Ovary (tissue), 9 donors: ENCODE measurements around the gene VPS41. TPM values are rescaled to one million over a fixed set of nuclear protein-coding genes. Genes with fewer than 3 reads are reported as not detected.

Source experiments
- DNase-seq, 5 donors: peaks; one replicate each; pipeline ENCODE4 v3.0.0-alpha.2; 2019 to 2020
- H3K27ac ChIP-seq, 2 donors: fragments of 200-600 bp; one replicate each; pipeline versions ENCODE4 v1.5.1 to v1.8.0; 2019 to 2022
- H3K27me3 ChIP-seq: fragments of 200-600 bp; one replicate; pipeline ENCODE4 v1.8.0; 2022
- H3K36me3 ChIP-seq: fragments of 200-600 bp; sonication (generic); one replicate; pipeline ENCODE4 v1.5.1; 2019
- H3K4me1 ChIP-seq: one replicate; pipeline ENCODE4 v1.8.1; 2013; ENCODE audit warnings: mild to moderate bottlenecking, moderate library complexity; ENCODE audit not compliant: insufficient read depth
- H3K4me3 ChIP-seq: fragments of 200-600 bp; sonication (generic); one replicate; pipeline ENCODE4 v1.5.1; 2017
- H3K9me3 ChIP-seq, 2 donors: fragments of 200-600 bp in 1 of 2; sonication (generic) in 1 of 2; one replicate each; pipeline versions ENCODE4 v1.5.1 to v1.8.1; 2013 to 2019; ENCODE audit warnings: mild to moderate bottlenecking in 1 of 2, moderate library complexity in 1 of 2
- EP300 ChIP-seq: sonication (generic); formaldehyde crosslinking; IDR thresholded peaks from one replicate; pipeline ENCODE4 v1.6.1; 2017; ENCODE audit warnings: antibody characterized with exemption
- POLR2A ChIP-seq: fragments of 450-650 bp; IDR thresholded peaks from one replicate; pipeline ENCODE4 v1.6.1; 2017; ENCODE audit warnings: antibody characterized with exemption, mild to moderate bottlenecking, moderate library complexity
- WGBS, 3 donors: extraction: QIAGEN DNeasy Blood & Tissue Kit in 1 of 3; methylation state at CpG; one replicate each; pipeline versions ENCODE4 v1.1.5 to v1.1.7; 2013 to 2017; 5-methylcytosine and 5-hydroxymethylcytosine counted together
- intact Hi-C, 4 donors: fragments of 100-400 bp; cut with DNase I; formaldehyde crosslinking; loops; one replicate each; pipeline versions ENCODE4 v1.11.0 to v1.15.1; 2022 to 2023
- polyA plus RNA-seq, 2 donors: library from polyadenylated mRNA; stranded (reverse); fragments of 200-250 nt in 1 of 2; fragments of 350-450 nt in 1 of 2; fragmentation: Illumina TruSeq in 1 of 2; extraction: RNeasy Lipid Tissue Mini Kit (QIAGEN cat#74804) in 1 of 2; gene quantifications; one replicate each; pipeline ENCODE4 v1.2.3, GENCODE V29; 2013 to 2014
- total RNA-seq, 7 donors: library from RNA; depleted of rRNA in 2 of 7; stranded (reverse); fragments of >200 nt in 2 of 7; fragmentation: NEBNext Ultra II Directional in 3 of 7; extraction: Animal tissue kit (Norgen Biotek cat#: 25700) in 3 of 7; gene quantifications; one replicate each; pipeline versions ENCODE4 v1.1.0 to v1.2.4, GENCODE V29; 2016 to 2023
- TF ChIP-seq, protein P1 (sequence below), 3 donors: fragments of 450-650 bp in 2 of 3; fragments of 200-600 bp in 1 of 3; IDR thresholded peaks; one replicate each; pipeline versions ENCODE4 v1.5.1 to v1.8.0; 2016 to 2022; ENCODE audit warnings: antibody characterized with exemption in 3 of 3, mild to moderate bottlenecking in 1 of 3
- donor health status: DM: no; HTN: no; CAD: no; lungs with moderate emphysema.
- donor health status: DM: no; HTN: no; CAD: no.
- donor health status: Bipolar disorder and iron deficiency.
- donor health status: DM: yes; HTN: yes; CAD: no.
- donor health status: DM: no; HTN: no; CAD: no.
- donor health status: DM: yes; HTN: yes; CAD: no.

VPS41 gene
- total and polyA plus RNA-seq, 9 donors = 17.3 to 77.0 (median 57.2) TPM

DNA sequence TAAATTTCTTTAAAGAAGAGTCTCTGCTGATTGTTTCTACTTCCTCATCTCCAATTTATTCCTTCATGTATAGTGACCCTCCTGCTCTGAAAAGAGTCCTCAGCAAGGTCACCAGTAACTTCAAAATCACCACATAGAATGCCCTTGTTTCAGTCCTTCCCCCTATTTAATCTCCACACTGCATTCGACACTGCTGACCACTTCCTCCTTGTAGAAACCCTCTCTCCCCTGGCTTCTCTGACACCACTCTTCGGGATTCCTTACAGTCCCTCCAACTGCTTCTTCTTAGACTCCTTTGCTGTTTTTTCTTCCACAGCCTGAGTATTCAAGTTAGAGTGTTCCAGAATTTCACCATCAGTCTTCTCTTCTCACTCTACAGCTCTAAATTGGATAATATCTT, 89.5 kb downstream of the VPS41 start:
- no peak for TF ChIP-seq EP300
- TF ChIP-seq POLR2A = no peak
- TF ChIP-seq, protein P1, sequence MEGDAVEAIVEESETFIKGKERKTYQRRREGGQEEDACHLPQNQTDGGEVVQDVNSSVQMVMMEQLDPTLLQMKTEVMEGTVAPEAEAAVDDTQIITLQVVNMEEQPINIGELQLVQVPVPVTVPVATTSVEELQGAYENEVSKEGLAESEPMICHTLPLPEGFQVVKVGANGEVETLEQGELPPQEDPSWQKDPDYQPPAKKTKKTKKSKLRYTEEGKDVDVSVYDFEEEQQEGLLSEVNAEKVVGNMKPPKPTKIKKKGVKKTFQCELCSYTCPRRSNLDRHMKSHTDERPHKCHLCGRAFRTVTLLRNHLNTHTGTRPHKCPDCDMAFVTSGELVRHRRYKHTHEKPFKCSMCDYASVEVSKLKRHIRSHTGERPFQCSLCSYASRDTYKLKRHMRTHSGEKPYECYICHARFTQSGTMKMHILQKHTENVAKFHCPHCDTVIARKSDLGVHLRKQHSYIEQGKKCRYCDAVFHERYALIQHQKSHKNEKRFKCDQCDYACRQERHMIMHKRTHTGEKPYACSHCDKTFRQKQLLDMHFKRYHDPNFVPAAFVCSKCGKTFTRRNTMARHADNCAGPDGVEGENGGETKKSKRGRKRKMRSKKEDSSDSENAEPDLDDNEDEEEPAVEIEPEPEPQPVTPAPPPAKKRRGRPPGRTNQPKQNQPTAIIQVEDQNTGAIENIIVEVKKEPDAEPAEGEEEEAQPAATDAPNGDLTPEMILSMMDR (IDR thresholded peaks at IDR 0.05) = no peak
- 89 to 90% (median 90%) methylated on average over 2 of the region's 2 CpGs for WGBS, 3 donors

DNA sequence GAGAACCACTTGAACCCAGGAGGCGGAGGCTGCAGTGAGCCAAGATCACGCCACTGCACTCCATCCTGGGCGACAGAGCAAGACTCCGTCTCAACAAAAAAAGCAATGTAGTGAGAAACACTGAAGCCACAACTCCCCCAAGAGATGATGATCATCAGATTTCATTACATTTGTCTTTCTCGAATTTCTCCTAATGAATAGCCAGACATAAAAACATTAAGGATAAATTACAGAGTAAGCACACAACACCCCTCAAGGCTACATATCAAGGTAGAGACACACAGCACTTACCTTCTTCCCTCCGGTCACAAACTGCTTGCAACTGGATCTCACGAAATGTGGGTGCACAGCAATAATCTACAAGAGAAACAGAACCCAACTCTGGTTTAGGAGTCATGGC, 91.5 kb downstream of the VPS41 start:
- 97 to 98% (median 98%) methylated on average over 7 of the region's 7 CpGs for WGBS, 3 donors
- H3K27me3 ChIP-seq = no peaks in the 10 kb centered on the region
- no peaks in the 10 kb centered on the region for H3K9me3 ChIP-seq
- intact Hi-C loops = no loop called here
- no peak for DNase-seq
- H3K27ac ChIP-seq = no peak overlapping the region
- no peak for TF ChIP-seq EP300
- TF ChIP-seq, protein P1 (IDR thresholded peaks at IDR 0.05) = no peak
- no peak for TF ChIP-seq POLR2A
- no peaks in the 10 kb centered on the region for H3K4me1 ChIP-seq
- no peaks in the 10 kb centered on the region for H3K36me3 ChIP-seq
- H3K4me3 ChIP-seq = no peak overlapping the region

More for the DNA sequence above, 89.5 kb downstream of the VPS41 start:
- H3K27me3 ChIP-seq = no peaks in the 10 kb centered on the region
- no peak overlapping the region for H3K27ac ChIP-seq
- peaks cover 0 to 3% of the 10 kb centered on the region in 2 donors for H3K9me3 ChIP-seq
- H3K4me1 ChIP-seq = no peaks in the 10 kb centered on the region
- intact Hi-C loops = no loop called here
- H3K36me3 ChIP-seq = no peaks in the 10 kb centered on the region
- H3K4me3 ChIP-seq = no peak overlapping the region
- DNase-seq = no peak

DNA sequence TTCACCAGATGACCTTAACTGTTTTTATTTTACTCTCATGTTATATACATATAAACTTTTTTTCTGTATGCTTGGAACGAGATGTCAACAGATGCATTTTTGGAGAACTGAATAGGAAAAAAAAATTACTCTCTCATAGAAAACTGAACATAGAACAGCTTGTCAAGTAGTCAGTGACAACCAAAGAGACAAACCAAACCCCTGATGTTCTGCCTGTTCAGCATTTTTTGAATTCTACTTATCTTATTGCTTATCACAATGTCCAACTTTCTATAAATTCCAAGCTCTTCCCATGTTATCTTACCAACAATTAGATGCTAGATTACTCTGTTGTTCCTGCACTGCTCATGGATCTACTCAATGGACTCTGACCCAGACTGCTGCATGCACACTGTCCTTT, 95.2 kb downstream of the VPS41 start:
- no peak overlapping the region for H3K4me3 ChIP-seq
- H3K27ac ChIP-seq = no peak overlapping the region
- H3K27me3 ChIP-seq = no peaks in the 10 kb centered on the region
- no peaks in the 10 kb centered on the region for H3K36me3 ChIP-seq
- no peaks in the 10 kb centered on the region for H3K4me1 ChIP-seq
- WGBS, 3 donors = 77 to 85% (median 82%) methylated on average over 1 of the region's 1 CpG
- H3K9me3 ChIP-seq = no peaks in the 10 kb centered on the region
- intact Hi-C loops = no loop called here
- DNase-seq = no peak
- TF ChIP-seq, protein P1 (IDR thresholded peaks at IDR 0.05) = no peak

DNA sequence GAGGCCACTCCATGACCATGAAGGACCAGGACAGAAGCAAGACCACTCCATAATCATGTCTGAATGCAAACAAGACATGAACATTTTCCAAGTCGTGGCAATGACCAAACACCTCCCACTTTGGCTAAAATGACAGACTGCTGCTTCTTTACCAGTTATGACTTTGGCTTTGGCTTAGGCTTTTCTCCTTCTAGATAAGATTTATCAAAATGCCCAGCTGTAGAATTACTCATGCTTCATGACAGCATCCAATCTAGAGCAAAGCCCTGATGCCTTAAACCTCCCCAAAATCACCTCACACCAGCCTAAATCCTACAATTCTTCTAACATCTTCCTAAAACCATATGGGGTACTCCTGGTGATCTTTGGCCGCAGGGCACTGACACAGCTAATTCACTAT, 102.1 kb downstream of the VPS41 start:
- no peak overlapping the region for H3K4me3 ChIP-seq
- intact Hi-C loops = no loop called here
- H3K4me1 ChIP-seq = no peaks in the 10 kb centered on the region
- no peak for TF ChIP-seq EP300
- TF ChIP-seq, protein P1 (IDR thresholded peaks at IDR 0.05) = no peak
- TF ChIP-seq POLR2A = no peak
- no peaks in the 10 kb centered on the region for H3K36me3 ChIP-seq
- no peak overlapping the region for H3K27ac ChIP-seq
- no peak for DNase-seq
- H3K9me3 ChIP-seq = no peaks in the 10 kb centered on the region
- no peaks in the 10 kb centered on the region for H3K27me3 ChIP-seq
- 82 to 87% (median 85%) methylated on average over 2 of the region's 2 CpGs for WGBS, 3 donors

DNA sequence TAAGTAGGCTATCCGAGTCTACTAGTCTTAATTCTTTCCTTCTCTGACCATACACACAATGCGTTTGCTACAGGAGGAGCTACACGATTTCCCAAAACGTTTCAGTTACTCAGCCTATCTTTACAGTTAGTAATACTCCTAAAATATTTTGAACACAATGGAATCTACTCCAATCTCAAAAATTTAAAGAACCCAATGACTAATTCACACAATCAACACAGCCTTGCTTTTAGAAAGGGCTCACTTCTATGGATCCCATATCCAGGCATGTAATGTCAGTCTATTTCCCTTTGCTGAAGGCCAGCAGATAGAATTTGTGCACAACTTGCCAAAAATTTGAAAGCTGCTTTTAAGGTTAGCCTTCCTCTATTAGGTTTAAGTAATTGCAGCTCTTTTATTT, 107.2 kb downstream of the VPS41 start:
- TF ChIP-seq POLR2A = no peak
- no peak for TF ChIP-seq EP300
- TF ChIP-seq, protein P1 (IDR thresholded peaks at IDR 0.05) = no peak
- Histone ChIP-seq H3K36me3 (no peaks in the 10 kb centered on the region), H3K27me3 (no peaks in the 10 kb centered on the region), H3K4me3 (no peak overlapping the region), H3K9me3 (no peaks in the 10 kb centered on the region), H3K27ac (no peak overlapping the region), H3K4me1 (no peaks in the 10 kb centered on the region)
- 22 to 43% (median 29%) methylated on average over 4 of the region's 4 CpGs for WGBS, 3 donors
- intact Hi-C loops = no loop called here
- no peak for DNase-seq
